AG10803 (cell line): ENCODE measurements around the gene MBNL1.

Source experiments
- DNase-seq: peaks from one replicate; pipeline ENCODE4 v3.0.0; 2010; ENCODE audit warnings: low read depth
- H3K4me3 ChIP-seq: 2 replicates; pipeline ENCODE4 v1.5.1; 2011; ENCODE audit warnings: mild to moderate bottlenecking, low read length, control low read depth
- CTCF ChIP-seq: conservative IDR thresholded peaks from 2 replicates; pipeline ENCODE4 v1.5.1; 2011; ENCODE audit warnings: mild to moderate bottlenecking, low read length, control low read depth, inconsistent platforms

MBNL1 gene

DNA sequence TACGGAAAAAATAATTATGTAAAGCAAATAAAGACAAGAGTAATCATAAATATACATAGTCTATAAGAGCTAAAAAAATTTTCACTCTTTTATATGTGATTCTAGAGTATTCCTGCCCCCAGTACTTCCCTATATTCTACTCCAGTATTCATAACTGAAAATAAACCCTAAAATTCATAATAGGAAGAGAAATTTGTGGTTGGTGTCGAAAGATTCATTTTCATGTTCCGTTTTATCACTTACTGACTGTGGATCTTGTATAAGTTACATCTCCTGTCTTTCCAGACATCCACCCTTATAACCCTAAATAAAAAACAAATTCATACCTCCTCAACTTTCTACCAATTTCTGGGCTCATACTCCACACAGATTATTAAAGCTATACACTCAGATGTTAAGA, 16.0 kb upstream of the MBNL1 start:
- DNase-seq: no peak
- TF ChIP-seq CTCF: no peak
- H3K4me3 ChIP-seq: no peak overlapping the region

- DNase-seq: no peak
- no peak for TF ChIP-seq CTCF
- H3K4me3 ChIP-seq: no peak overlapping the region
Observed at GRCh38 chr3:152253514-152253913, 15.2 kb upstream of the MBNL1 start.

- DNase-seq: no peak
- H3K4me3 ChIP-seq: no peak overlapping the region
- TF ChIP-seq CTCF: no peak
Observed at GRCh38 chr3:152254041-152254440, 14.7 kb upstream of the MBNL1 start.

DNA sequence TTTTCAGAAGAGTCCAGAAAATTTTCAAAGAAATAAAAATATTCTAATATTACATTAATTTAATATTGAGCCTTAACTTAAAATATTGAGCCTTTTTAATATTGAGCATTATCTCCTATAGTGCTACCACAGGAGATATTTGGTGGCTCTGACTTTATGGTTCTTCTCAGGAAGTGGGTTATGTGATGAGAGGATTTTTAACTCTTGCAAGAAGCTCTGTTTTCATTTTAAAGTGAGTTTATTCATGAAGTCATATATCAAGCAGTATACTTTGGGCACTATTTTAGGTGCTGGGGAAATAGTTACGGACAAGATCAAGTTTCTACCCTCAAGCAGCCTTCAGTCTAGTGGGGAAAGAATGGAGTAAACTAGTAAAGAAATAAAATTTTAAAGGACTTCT, 13.4 kb upstream of the MBNL1 start:
- no peak for DNase-seq
- H3K4me3 ChIP-seq: no peak overlapping the region
- no peak for TF ChIP-seq CTCF

- DNase-seq: no peak
- TF ChIP-seq CTCF: no peak
- H3K4me3 ChIP-seq: no peak overlapping the region
Observed at GRCh38 chr3:152256851-152257562, 11.7 kb upstream of the MBNL1 start.

- H3K4me3 ChIP-seq: no peak overlapping the region
- no peak for DNase-seq
- no peak for TF ChIP-seq CTCF
Observed at GRCh38 chr3:152257563-152258035, 11.1 kb upstream of the MBNL1 start.
